ENCODE data around the gene KCNJ5. TPM values are rescaled to one million over a fixed set of nuclear protein-coding genes. Genes with fewer than 3 reads are reported as not detected.
A peak's percentile ranks its signal among the peaks of the same experiment; 100 is the strongest.

KCNJ5 gene
- total RNA-seq, 1 donor from 2014 or later, result not detected

DNA sequence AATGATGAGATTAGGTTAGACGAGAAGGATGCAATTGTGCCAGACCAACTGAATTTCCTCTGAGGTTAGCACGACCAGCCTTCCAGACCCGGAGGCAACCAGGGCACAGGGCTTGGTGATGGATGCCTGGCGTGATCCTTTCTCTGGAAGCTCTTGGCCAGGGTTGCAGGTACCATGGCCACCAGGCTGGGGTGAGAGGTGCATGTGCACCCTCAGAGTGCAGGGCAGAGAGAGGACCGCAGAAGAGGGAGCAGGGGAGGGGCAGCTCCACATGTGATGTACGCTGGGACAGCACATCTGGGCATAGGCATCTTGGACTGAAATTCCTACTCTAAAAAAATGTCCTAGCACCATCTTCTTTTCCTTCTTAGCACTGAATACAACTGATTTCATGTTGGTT, 34.9 kb upstream of the KCNJ5 start:
- intact Hi-C loops (cut with micrococcal nuclease), result no loop called here
- POLR2A ChIA-PET, result no interaction called here
- ATAC-seq (ENCODE audit: low read depth) (no peak), DNase-seq (no peak)
- CTCF ChIA-PET, result interaction anchor here (1.3 to 2.9 kb wide), 3 partner anchors 25 to 699 kb away, joined by 3 to 10 read pairs (median 8); no protein-coding TSS in a partner anchor
- Mint-ChIP-seq H3K4me3 (no peak overlapping the region), H3K27ac (no peak overlapping the region), H3K36me3 (ENCODE audit: low read depth) (no peaks in the 10 kb centered on the region), H3K27me3 (no peaks in the 10 kb centered on the region), H3K4me1 (peaks cover 25% of the 10 kb centered on the region), H3K9me3 (no peaks in the 10 kb centered on the region)
- TF ChIP-seq, protein P1, sequence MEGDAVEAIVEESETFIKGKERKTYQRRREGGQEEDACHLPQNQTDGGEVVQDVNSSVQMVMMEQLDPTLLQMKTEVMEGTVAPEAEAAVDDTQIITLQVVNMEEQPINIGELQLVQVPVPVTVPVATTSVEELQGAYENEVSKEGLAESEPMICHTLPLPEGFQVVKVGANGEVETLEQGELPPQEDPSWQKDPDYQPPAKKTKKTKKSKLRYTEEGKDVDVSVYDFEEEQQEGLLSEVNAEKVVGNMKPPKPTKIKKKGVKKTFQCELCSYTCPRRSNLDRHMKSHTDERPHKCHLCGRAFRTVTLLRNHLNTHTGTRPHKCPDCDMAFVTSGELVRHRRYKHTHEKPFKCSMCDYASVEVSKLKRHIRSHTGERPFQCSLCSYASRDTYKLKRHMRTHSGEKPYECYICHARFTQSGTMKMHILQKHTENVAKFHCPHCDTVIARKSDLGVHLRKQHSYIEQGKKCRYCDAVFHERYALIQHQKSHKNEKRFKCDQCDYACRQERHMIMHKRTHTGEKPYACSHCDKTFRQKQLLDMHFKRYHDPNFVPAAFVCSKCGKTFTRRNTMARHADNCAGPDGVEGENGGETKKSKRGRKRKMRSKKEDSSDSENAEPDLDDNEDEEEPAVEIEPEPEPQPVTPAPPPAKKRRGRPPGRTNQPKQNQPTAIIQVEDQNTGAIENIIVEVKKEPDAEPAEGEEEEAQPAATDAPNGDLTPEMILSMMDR (IDR thresholded peaks at IDR 0.05), result no peak

DNA sequence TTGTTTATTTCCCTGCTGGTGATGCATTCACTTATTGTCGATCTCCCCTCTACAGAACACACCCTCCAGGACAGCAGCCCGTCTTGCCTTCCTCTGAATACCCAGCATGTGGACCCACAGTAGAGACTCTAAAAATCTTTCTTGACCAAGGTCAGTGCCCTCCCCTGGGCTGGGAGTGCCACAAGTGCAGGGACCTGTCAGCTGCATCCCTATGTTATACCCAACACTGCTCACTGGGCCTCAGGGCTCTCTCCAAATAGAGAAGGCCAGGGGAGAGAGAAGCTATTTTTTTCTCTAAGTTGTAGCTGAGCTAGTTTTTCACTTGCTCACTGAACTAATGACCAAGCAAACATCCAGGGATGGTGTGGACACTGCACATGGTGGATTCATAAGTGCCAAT, 33.8 kb upstream of the KCNJ5 start:
- H3K4me1 Mint-ChIP-seq, result peaks cover 25% of the 10 kb centered on the region
- ChIA-PET POLR2A (interaction anchor here (0.7 kb wide), 1 partner anchor 597 kb away, joined by 8 read pairs; no protein-coding TSS in a partner anchor), CTCF (interaction anchor here (0.8 to 3.5 kb wide), 7 partner anchors 8 to 699 kb away, joined by 3 to 15 read pairs (median 4); no protein-coding TSS in a partner anchor)
- H3K4me3 Mint-ChIP-seq, result no peak overlapping the region
- H3K9me3 Mint-ChIP-seq, result no peaks in the 10 kb centered on the region
- H3K27me3 Mint-ChIP-seq, result no peaks in the 10 kb centered on the region
- TF ChIP-seq, protein P1 (IDR thresholded peaks at IDR 0.05), result no peak
- ATAC-seq (ENCODE audit: low read depth) (no peak), DNase-seq (no peak)
- intact Hi-C loops (cut with micrococcal nuclease), result no loop called here
- no peaks in the 10 kb centered on the region for H3K36me3 Mint-ChIP-seq (ENCODE audit: low read depth)
- no peak overlapping the region for H3K27ac Mint-ChIP-seq

DNA sequence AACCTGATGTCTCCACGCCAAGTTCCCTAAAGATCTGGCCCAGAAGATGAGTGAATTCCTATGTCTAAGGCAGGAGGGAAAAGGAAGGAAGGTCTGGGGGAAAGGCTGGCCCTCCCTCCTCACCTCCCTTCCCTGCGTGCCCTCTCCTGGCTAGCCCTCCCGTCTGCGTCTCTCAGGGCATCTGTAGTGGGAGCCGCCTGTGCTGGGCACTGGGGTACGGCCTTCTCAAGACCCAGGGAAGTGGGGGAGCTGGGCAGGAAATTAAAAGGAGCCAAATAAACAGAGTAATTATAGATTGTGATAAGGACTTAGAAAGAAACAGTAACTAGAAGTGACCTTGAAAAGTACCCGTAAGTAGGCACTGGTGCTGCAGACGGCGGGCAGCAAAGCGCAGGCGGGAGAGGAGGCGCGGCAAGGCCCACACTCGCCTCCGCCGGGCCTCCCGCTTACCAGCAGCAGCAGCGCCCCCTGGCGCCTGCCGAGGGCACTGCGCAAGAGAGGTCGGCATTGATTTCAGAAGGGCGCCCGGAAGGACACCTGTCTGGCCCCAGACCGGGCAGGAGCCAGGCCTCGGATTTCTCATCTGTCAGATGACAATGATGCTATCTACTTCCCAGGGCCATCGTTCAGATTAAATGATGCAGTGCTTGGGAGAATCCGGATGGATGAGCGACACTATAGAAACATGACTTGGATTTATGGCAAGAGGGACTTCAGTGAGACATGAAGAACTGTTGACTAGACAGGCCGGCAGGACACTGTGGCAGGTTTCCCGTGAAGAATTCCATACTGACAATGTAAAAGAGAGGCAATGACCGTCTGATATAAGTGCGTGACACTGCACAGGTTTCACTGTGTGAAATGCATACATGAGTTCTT, 31.4 kb upstream of the KCNJ5 start:
- no peak overlapping the region for H3K4me3 Mint-ChIP-seq
- intact Hi-C loops (cut with micrococcal nuclease), result loop anchor here (1.0 kb wide), 7 partner anchors 11 to 829 kb away; no protein-coding TSS in a partner anchor
- peak; percentile 77 for DNase-seq
- no peaks in the 10 kb centered on the region for H3K9me3 Mint-ChIP-seq
- TF ChIP-seq, protein P1 (IDR thresholded peaks at IDR 0.05), result peak; percentile 54
- H3K27ac Mint-ChIP-seq, result no peak overlapping the region
- H3K36me3 Mint-ChIP-seq (ENCODE audit: low read depth), result no peaks in the 10 kb centered on the region
- CTCF ChIA-PET, result interaction anchor here (0.6 to 3.5 kb wide), 11 partner anchors 14 to 702 kb away, joined by 3 to 20 read pairs (median 5); no protein-coding TSS in a partner anchor
- H3K4me1 Mint-ChIP-seq, result peaks cover 16% of the 10 kb centered on the region
- H3K27me3 Mint-ChIP-seq, result no peaks in the 10 kb centered on the region
- peak; percentile 98 for ATAC-seq (ENCODE audit: low read depth)
- POLR2A ChIA-PET, result no interaction called here

DNA sequence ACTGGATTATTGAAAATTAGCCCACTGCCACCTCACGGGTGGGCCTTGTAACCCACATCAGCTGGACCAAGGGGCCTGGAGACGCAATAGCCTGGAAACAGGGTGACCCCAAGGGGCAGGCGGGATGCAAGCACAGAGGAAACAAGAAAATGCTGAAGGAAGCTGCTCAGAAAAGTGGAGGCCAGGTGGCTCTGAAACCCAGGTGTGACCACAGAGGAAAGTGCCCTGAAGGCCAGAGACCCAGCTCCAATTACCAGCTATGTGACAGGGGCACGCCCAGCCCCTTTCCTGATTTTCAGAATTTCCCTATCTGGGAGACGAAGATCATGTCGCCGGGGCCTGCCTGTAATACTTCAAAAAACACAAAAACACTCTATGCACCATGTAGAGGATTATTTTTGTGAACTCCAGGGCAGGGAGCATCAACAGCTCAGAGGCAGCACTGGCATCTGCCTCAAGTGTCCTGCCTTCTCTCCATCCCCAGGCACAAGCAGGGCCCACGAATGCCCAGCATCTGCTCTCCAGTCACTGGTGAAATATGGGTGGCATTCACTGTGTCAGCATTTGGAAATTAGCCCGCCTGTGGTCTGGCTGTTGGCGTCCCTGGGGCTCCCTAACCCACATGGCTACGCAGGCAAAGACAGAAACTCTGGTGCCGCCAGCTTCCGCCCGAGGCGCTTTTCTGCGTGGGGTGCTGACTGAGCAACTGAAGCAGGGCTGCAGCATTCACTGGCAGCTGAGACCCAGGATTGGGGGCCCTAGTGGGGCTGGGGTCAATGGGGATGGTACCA, 30.4 kb upstream of the KCNJ5 start:
- ChIA-PET CTCF (interaction anchor here (0.7 to 3.5 kb wide), 8 partner anchors 15 to 703 kb away, joined by 3 to 20 read pairs (median 5); no protein-coding TSS in a partner anchor), POLR2A (no interaction called here)
- ATAC-seq (ENCODE audit: low read depth) (no peak), DNase-seq (no peak)
- Mint-ChIP-seq H3K27me3 (no peaks in the 10 kb centered on the region), H3K27ac (no peak overlapping the region), H3K9me3 (no peaks in the 10 kb centered on the region), H3K36me3 (ENCODE audit: low read depth) (no peaks in the 10 kb centered on the region), H3K4me1 (peaks cover 11% of the 10 kb centered on the region), H3K4me3 (no peak overlapping the region)
- TF ChIP-seq, protein P1 (IDR thresholded peaks at IDR 0.05), result no peak
- intact Hi-C loops (cut with micrococcal nuclease), result loop anchor here (1.0 kb wide), 4 partner anchors 103 to 703 kb away; no protein-coding TSS in a partner anchor
